NB4 (cell line): ENCODE data around the gene PSAT1.

Experiments
- TF ChIP-seq, protein P1 (sequence below): IDR thresholded peaks from one replicate; pipeline ENCODE4 v1.5.1; 2012; ENCODE audit warnings: low read depth, low read length
- TF ChIP-seq, protein P2 (sequence below): IDR thresholded peaks from 2 replicates; pipeline ENCODE4 v1.6.1; 2011; ENCODE audit warnings: low read depth, low read length

DNA sequence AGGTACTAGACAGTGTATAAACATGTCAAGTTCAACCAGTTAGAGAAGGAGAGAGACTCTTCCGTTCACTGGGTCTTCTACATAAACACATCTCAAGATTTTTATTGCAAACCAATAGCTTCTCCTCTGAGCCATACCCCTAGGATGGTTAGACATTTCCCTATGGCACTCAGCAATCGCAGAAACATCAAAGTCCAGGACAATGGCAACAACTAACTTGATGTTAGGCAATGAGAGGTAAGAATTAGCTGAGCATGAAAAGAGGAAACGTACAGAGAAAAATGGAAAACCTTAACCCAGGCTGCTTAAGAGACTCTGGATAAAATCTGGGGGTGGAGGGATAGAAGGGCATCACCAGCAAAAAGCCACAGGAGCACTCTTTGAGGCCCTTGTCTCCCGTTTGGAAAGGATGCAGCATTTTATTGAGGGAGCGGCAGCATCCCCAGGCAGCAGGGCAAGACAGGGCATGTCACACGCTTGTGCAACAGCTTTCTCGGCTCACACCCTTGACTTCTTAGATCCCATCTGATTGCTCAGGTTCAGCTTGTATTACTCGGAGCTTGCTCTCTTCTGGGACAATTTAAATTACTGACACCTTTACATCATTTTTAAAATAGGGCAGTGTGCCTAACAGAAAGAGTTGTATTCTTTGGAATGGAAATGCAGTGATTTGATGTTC, 8.6 kb upstream of the PSAT1 start:
- TF ChIP-seq, protein P1, sequence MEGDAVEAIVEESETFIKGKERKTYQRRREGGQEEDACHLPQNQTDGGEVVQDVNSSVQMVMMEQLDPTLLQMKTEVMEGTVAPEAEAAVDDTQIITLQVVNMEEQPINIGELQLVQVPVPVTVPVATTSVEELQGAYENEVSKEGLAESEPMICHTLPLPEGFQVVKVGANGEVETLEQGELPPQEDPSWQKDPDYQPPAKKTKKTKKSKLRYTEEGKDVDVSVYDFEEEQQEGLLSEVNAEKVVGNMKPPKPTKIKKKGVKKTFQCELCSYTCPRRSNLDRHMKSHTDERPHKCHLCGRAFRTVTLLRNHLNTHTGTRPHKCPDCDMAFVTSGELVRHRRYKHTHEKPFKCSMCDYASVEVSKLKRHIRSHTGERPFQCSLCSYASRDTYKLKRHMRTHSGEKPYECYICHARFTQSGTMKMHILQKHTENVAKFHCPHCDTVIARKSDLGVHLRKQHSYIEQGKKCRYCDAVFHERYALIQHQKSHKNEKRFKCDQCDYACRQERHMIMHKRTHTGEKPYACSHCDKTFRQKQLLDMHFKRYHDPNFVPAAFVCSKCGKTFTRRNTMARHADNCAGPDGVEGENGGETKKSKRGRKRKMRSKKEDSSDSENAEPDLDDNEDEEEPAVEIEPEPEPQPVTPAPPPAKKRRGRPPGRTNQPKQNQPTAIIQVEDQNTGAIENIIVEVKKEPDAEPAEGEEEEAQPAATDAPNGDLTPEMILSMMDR: no peak
- TF ChIP-seq, protein P2, sequence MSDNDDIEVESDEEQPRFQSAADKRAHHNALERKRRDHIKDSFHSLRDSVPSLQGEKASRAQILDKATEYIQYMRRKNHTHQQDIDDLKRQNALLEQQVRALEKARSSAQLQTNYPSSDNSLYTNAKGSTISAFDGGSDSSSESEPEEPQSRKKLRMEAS: no peak
